MM.1S (cell line): ENCODE data around the gene DHPS.

Experiments used
- DNase-seq: peaks from one replicate; pipeline ENCODE4 v3.0.0-alpha.2; 2015
- H2AFZ ChIP-seq: fragments of 300-600 bp; sonication (generic); 2 replicates; pipeline ENCODE4 v1.6.0; 2016; ENCODE audit warnings: antibody characterized with exemption, low read length
- H3F3A ChIP-seq: fragments of 300-600 bp; sonication (generic); 2 replicates; pipeline ENCODE4 v1.6.1; 2016; ENCODE audit warnings: mild to moderate bottlenecking, antibody characterized with exemption, low read length, moderate library complexity, mixed read lengths; ENCODE audit not compliant: insufficient read depth
- H3K27ac ChIP-seq: fragments of 300-600 bp; sonication (generic); 2 replicates; pipeline ENCODE4 v1.5.1; 2016; ENCODE audit warnings: mild to moderate bottlenecking, low read length
- H3K27me3 ChIP-seq: fragments of 300-600 bp; sonication (generic); replicated peaks from 2 replicates; pipeline ENCODE4 v1.6.0; 2016; ENCODE audit warnings: low read length; ENCODE audit not compliant: insufficient read depth
- H3K36me3 ChIP-seq: fragments of 300-600 bp; sonication (generic); replicated peaks from 2 replicates; pipeline ENCODE4 v1.6.1; 2016; ENCODE audit warnings: mild to moderate bottlenecking, low read length, mixed read lengths; ENCODE audit not compliant: insufficient read depth
- H3K4me1 ChIP-seq: fragments of 300-600 bp; sonication (generic); 2 replicates; pipeline ENCODE4 v1.6.1; 2016; ENCODE audit warnings: low read length, mixed read lengths
- H3K4me2 ChIP-seq: fragments of 300-600 bp; sonication (generic); 2 replicates; pipeline ENCODE4 v1.6.0; 2016; ENCODE audit warnings: low read depth, low read length
- H3K4me3 ChIP-seq: fragments of 300-600 bp; sonication (generic); 2 replicates; pipeline ENCODE4 v1.5.1; 2016; ENCODE audit warnings: low read length, mixed read lengths
- H3K79me2 ChIP-seq: fragments of 300-600 bp; sonication (generic); 2 replicates; pipeline ENCODE4 v1.6.1; 2016; ENCODE audit warnings: mixed run types, low read length, mixed read lengths
- H3K9ac ChIP-seq: fragments of 300-600 bp; sonication (generic); 2 replicates; pipeline ENCODE4 v1.6.1; 2016; ENCODE audit warnings: low read length, mixed read lengths
- H3K9me2 ChIP-seq: fragments of 300-600 bp; sonication (generic); replicated peaks from 2 replicates; pipeline ENCODE4 v1.6.1; 2016; ENCODE audit warnings: mild to moderate bottlenecking, low read length, mixed read lengths; ENCODE audit not compliant: insufficient read depth
- H3K9me3 ChIP-seq: fragments of 300-600 bp; sonication (generic); replicated peaks from 2 replicates; pipeline ENCODE4 v1.6.1; 2016; ENCODE audit warnings: mild to moderate bottlenecking, low read length, mixed read lengths; ENCODE audit not compliant: insufficient read depth
- H4K20me1 ChIP-seq: fragments of 300-600 bp; sonication (generic); 2 replicates; pipeline ENCODE4 v1.6.1; 2016; ENCODE audit warnings: mild to moderate bottlenecking, low read length, moderate library complexity, mixed read lengths; ENCODE audit not compliant: insufficient read depth
- CTCF ChIP-seq: fragments of 300-600 bp; sonication (generic); IDR thresholded peaks from 2 replicates; pipeline ENCODE4 v1.5.1; 2016; ENCODE audit warnings: antibody characterized with exemption, low read length, mixed read lengths
- EZH2 ChIP-seq: fragments of 300-600 bp; sonication (generic); optimal IDR thresholded peaks from 2 replicates; pipeline ENCODE3; 2017; ENCODE audit warnings: low read depth, mild to moderate bottlenecking, antibody characterized with exemption, low read length, mixed read lengths
- EZH2phosphoT487 ChIP-seq: fragments of 300-600 bp; sonication (generic); IDR thresholded peaks from 2 replicates; pipeline ENCODE4 v1.6.1; 2018; ENCODE audit warnings: antibody characterized with exemption, low read length

Gene DHPS

GRCh38 chr19:12652219-12652618, 29.5 kb downstream of the DHPS start:
- no peaks in the 10 kb centered on the region for H3K4me1 ChIP-seq
- H3K79me2 ChIP-seq, result no peaks in the 10 kb centered on the region
- TF ChIP-seq EZH2 (no peak), CTCF (no peak), EZH2phosphoT487 (no peak)
- no peaks in the 10 kb centered on the region for H4K20me1 ChIP-seq
- no peaks in the 10 kb centered on the region for H3K9me3 ChIP-seq
- H3K36me3 ChIP-seq, result no peaks in the 10 kb centered on the region
- H3F3A ChIP-seq, result no peaks in the 10 kb centered on the region
- H3K27ac ChIP-seq, result no peak overlapping the region
- H2AFZ ChIP-seq, result no peak overlapping the region
- H3K4me3 ChIP-seq, result no peak overlapping the region
- no peak overlapping the region for H3K4me2 ChIP-seq
- H3K27me3 ChIP-seq, result no peaks in the 10 kb centered on the region
- DNase-seq, result no peak
- no peaks in the 10 kb centered on the region for H3K9me2 ChIP-seq
- H3K9ac ChIP-seq, result no peak overlapping the region

- Histone ChIP-seq H3K9ac (no peak overlapping the region), H3K27me3 (no peaks in the 10 kb centered on the region), H3K79me2 (no peaks in the 10 kb centered on the region), H3K9me2 (no peaks in the 10 kb centered on the region), H3K27ac (no peak overlapping the region), H3K4me3 (no peak overlapping the region), H3K9me3 (no peaks in the 10 kb centered on the region), H3K36me3 (no peaks in the 10 kb centered on the region), H3F3A (no peaks in the 10 kb centered on the region), H3K4me2 (no peak overlapping the region), H2AFZ (no peak overlapping the region), H3K4me1 (no peaks in the 10 kb centered on the region), H4K20me1 (no peaks in the 10 kb centered on the region)
- DNase-seq, result no peak
- TF ChIP-seq CTCF (no peak), EZH2phosphoT487 (no peak), EZH2 (no peak)
These were observed 31.7 kb downstream of the DHPS start for GRCh38 chr19:12649941-12650340.

GRCh38 chr19:12648088-12648487, 33.6 kb downstream of the DHPS start:
- DNase-seq, result no peak
- Histone ChIP-seq H3K4me3 (no peak overlapping the region), H3K4me1 (no peaks in the 10 kb centered on the region), H3K9me3 (no peaks in the 10 kb centered on the region), H2AFZ (no peak overlapping the region), H3F3A (no peaks in the 10 kb centered on the region), H3K9me2 (no peaks in the 10 kb centered on the region), H3K27me3 (no peaks in the 10 kb centered on the region), H4K20me1 (no peaks in the 10 kb centered on the region), H3K79me2 (no peaks in the 10 kb centered on the region), H3K27ac (no peak overlapping the region), H3K36me3 (no peaks in the 10 kb centered on the region), H3K9ac (no peak overlapping the region), H3K4me2 (no peak overlapping the region)
- TF ChIP-seq EZH2phosphoT487 (no peak), EZH2 (no peak), CTCF (no peak)
